OCI-LY7 (cell line): ENCODE measurements around the gene IGFN1. TPM values are rescaled to one million over a fixed set of nuclear protein-coding genes. Genes with fewer than 3 reads are reported as not detected.

Source experiments
- BruUV-seq: library from RNA; stranded (reverse); fragments of 400-500 nt; replicated peaks from 2 replicates; lab custom pipeline; 2021; lab: Mats Ljungman, UMichigan
- CTCF ChIA-PET: fragments of 300-600 bp; sonication (Branson Sonifier 250); formaldehyde crosslinking; loops from one replicate; lab custom pipeline; 2022; ENCODE audit warnings: antibody characterized with exemption; ENCODE audit not compliant: unreplicated experiment; lab: Charles Lee
- POLR2A ChIA-PET: fragments of 300-600 bp; sonication (Branson Sonifier 250); formaldehyde crosslinking; loops from one replicate; lab custom pipeline; 2022; ENCODE audit warnings: antibody characterized with exemption; lab: Charles Lee
- DNase-seq: peaks from one replicate; pipeline ENCODE4 v3.0.0-alpha.2; 2015; ENCODE audit warnings: low spot score
- H2AFZ ChIP-seq: fragments of 200-600 bp; sonication (generic), shearing (Covaris generic); 2 replicates; pipeline ENCODE4 v1.6.1; 2014; ENCODE audit warnings: mild to moderate bottlenecking, antibody characterized with exemption, low read length, moderate library complexity
- H3K27ac ChIP-seq: fragments of 200-600 bp; sonication (generic); 2 replicates; pipeline ENCODE4 v1.5.1; 2014; ENCODE audit warnings: mixed run types, low read depth, mild to moderate bottlenecking, moderate library complexity, low read length, inconsistent platforms; ENCODE audit not compliant: poor library complexity, severe bottlenecking
- H3K36me3 ChIP-seq: fragments of 200-600 bp; sonication (generic); 2 replicates; pipeline ENCODE4 v1.6.1; 2014; ENCODE audit warnings: mild to moderate bottlenecking, antibody characterized with exemption, low read length, moderate library complexity, mixed read lengths; ENCODE audit not compliant: insufficient read depth
- H3K4me1 ChIP-seq: fragments of 200-600 bp; sonication (generic); 2 replicates; pipeline ENCODE4 v1.5.1; 2014; ENCODE audit warnings: mild to moderate bottlenecking, low read length; ENCODE audit not compliant: insufficient read depth, poor library complexity, severe bottlenecking
- H3K4me2 ChIP-seq: fragments of 200-600 bp; sonication (generic); 2 replicates; pipeline ENCODE4 v1.6.1; 2014; ENCODE audit warnings: mild to moderate bottlenecking, low read length
- H3K4me3 ChIP-seq: fragments of 200-600 bp; sonication (generic); 2 replicates; pipeline ENCODE4 v1.5.1; 2014; ENCODE audit warnings: mild to moderate bottlenecking, low read depth, low read length; ENCODE audit not compliant: poor library complexity, severe bottlenecking
- H3K79me2 ChIP-seq: fragments of 200-600 bp; sonication (generic); 2 replicates; pipeline ENCODE4 v1.6.1; 2016; ENCODE audit warnings: low read depth, mild to moderate bottlenecking, low read length, moderate library complexity, mixed read lengths; ENCODE audit not compliant: insufficient read depth
- H3K9me2 ChIP-seq: fragments of 200-600 bp; sonication (generic); 2 replicates; pipeline ENCODE4 v1.6.1; 2016; ENCODE audit warnings: mild to moderate bottlenecking, low read length, mixed read lengths; ENCODE audit not compliant: insufficient read depth
- H3K9me3 ChIP-seq: fragments of 200-600 bp; sonication (generic); 2 replicates; pipeline ENCODE4 v1.6.1; 2014; ENCODE audit warnings: mild to moderate bottlenecking, mixed run types, low read length, mixed read lengths
- H4K20me1 ChIP-seq: fragments of 200-600 bp; sonication (generic); 2 replicates; pipeline ENCODE4 v1.6.1; 2014; ENCODE audit warnings: mild to moderate bottlenecking, antibody characterized with exemption, low read length, moderate library complexity, mixed read lengths; ENCODE audit not compliant: insufficient read depth
- EZH2phosphoT487 ChIP-seq: fragments of 200-600 bp; sonication (generic); IDR thresholded peaks from 2 replicates; pipeline ENCODE4 v1.6.1; 2018; ENCODE audit warnings: low read depth, borderline replicate concordance, mild to moderate bottlenecking, mixed run types, antibody characterized with exemption, low read length, moderate library complexity, mixed read lengths
- intact Hi-C: fragments of 100-400 bp; cut with micrococcal nuclease; formaldehyde crosslinking; loops from one replicate; pipeline ENCODE4 v1.10.0; 2022; ENCODE audit not compliant: unreplicated experiment
- total RNA-seq, 2 experiments: library from RNA; depleted of rRNA in 1 of 2; stranded (reverse); fragments of >200 nt in 1 of 2; shearing (Covaris generic) in 1 of 2; gene quantifications; 2 replicates each; pipeline ENCODE4 v1.2.3, GENCODE V29; 2014 to 2022
- TF ChIP-seq, protein P1 (sequence below): fragments of 200-600 bp; sonication (generic); conservative IDR thresholded peaks from 2 replicates; pipeline ENCODE4 v1.5.1; 2014; ENCODE audit warnings: mild to moderate bottlenecking, antibody characterized with exemption, low read length, moderate library complexity, mixed read lengths

Gene IGFN1
- total RNA-seq, 2 experiments from 2014 or later, result not detected

- Histone ChIP-seq H3K4me2 (no peak overlapping the region), H3K79me2 (no peaks in the 10 kb centered on the region), H2AFZ (no peak overlapping the region), H3K36me3 (no peaks in the 10 kb centered on the region), H3K4me1 (no peaks in the 10 kb centered on the region), H3K9me3 (no peaks in the 10 kb centered on the region), H4K20me1 (no peaks in the 10 kb centered on the region), H3K4me3 (no peak overlapping the region), H3K9me2 (no peaks in the 10 kb centered on the region), H3K27ac (no peak overlapping the region)
- POLR2A ChIA-PET, result no interaction called here
- intact Hi-C loops, result no loop called here
- DNase-seq, result no peak
- BruUV-seq, result no TSS peak
- no peak for TF ChIP-seq EZH2phosphoT487
- TF ChIP-seq, protein P1, sequence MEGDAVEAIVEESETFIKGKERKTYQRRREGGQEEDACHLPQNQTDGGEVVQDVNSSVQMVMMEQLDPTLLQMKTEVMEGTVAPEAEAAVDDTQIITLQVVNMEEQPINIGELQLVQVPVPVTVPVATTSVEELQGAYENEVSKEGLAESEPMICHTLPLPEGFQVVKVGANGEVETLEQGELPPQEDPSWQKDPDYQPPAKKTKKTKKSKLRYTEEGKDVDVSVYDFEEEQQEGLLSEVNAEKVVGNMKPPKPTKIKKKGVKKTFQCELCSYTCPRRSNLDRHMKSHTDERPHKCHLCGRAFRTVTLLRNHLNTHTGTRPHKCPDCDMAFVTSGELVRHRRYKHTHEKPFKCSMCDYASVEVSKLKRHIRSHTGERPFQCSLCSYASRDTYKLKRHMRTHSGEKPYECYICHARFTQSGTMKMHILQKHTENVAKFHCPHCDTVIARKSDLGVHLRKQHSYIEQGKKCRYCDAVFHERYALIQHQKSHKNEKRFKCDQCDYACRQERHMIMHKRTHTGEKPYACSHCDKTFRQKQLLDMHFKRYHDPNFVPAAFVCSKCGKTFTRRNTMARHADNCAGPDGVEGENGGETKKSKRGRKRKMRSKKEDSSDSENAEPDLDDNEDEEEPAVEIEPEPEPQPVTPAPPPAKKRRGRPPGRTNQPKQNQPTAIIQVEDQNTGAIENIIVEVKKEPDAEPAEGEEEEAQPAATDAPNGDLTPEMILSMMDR, result no peak
- CTCF ChIA-PET, result no interaction called here
Measured at GRCh38 chr1:201212461-201213055, 21.9 kb downstream of the IGFN1 start.

- no peaks in the 10 kb centered on the region for H4K20me1 ChIP-seq
- no peak overlapping the region for H2AFZ ChIP-seq
- no peak for DNase-seq
- H3K4me3 ChIP-seq, result no peak overlapping the region
- BruUV-seq, result no TSS peak
- H3K4me1 ChIP-seq, result no peaks in the 10 kb centered on the region
- no peaks in the 10 kb centered on the region for H3K36me3 ChIP-seq
- no peak overlapping the region for H3K4me2 ChIP-seq
- no peaks in the 10 kb centered on the region for H3K79me2 ChIP-seq
- H3K9me2 ChIP-seq, result no peaks in the 10 kb centered on the region
- CTCF ChIA-PET, result no interaction called here
- TF ChIP-seq, protein P1, result no peak
- TF ChIP-seq EZH2phosphoT487, result no peak
- H3K9me3 ChIP-seq, result no peaks in the 10 kb centered on the region
- POLR2A ChIA-PET, result no interaction called here
- H3K27ac ChIP-seq, result no peak overlapping the region
- intact Hi-C loops, result no loop called here
Measured at GRCh38 chr1:201213106-201213770, 22.6 kb downstream of the IGFN1 start.

DNA sequence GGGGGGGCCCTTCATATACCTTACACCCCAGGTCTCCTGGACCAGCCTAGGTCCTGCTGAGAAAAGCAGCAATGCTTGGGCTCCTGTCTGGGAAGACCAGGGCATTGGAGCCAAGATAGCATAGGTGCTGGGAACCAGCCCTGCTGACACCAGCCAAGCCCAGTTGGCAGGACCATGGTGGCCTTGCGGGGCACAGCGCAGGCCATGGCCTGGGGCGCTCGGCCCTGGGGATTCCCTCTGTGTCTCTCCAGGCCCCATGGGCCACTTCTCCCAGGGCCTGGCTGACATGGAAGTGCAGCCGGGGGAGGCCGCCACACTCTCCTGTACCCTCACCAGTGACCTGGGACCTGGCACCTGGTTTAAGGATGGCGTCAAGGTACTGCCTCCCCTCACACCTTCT, 23.3 kb downstream of the IGFN1 start:
- H3K9me2 ChIP-seq, result no peaks in the 10 kb centered on the region
- H3K27ac ChIP-seq, result no peak overlapping the region
- no peak overlapping the region for H3K4me2 ChIP-seq
- no peak overlapping the region for H2AFZ ChIP-seq
- H3K36me3 ChIP-seq, result no peaks in the 10 kb centered on the region
- no TSS peak for BruUV-seq
- CTCF ChIA-PET, result no interaction called here
- H3K4me3 ChIP-seq, result no peak overlapping the region
- intact Hi-C loops, result no loop called here
- no peaks in the 10 kb centered on the region for H3K9me3 ChIP-seq
- no peaks in the 10 kb centered on the region for H3K4me1 ChIP-seq
- no peak for TF ChIP-seq EZH2phosphoT487
- H3K79me2 ChIP-seq, result no peaks in the 10 kb centered on the region
- DNase-seq, result no peak
- POLR2A ChIA-PET, result no interaction called here
- no peaks in the 10 kb centered on the region for H4K20me1 ChIP-seq
